NOMO-1 (cell line): ENCODE measurements around the gene MBP.
A peak's percentile ranks its signal among the peaks of the same experiment; 100 is the strongest.
"Not testable (repeated sequence)": the region's sequence is repeated elsewhere in the genome, so short reads cannot be mapped to it uniquely, and the experiment has no call there.

Source experiments
- DNase-seq, 2 experiments: peaks; one replicate each; lab custom pipeline; 2025; ENCODE audit not compliant: unreplicated experiment in 2 of 2; lab: John Stamatoyannopoulos, UW

The MBP gene

GRCh38 chr18:77035380-77036187 lies 97.0 kb downstream of the MBP start:
- no peak for DNase-seq

- no peak for DNase-seq
Measured at GRCh38 chr18:77033575-77033974, 99.0 kb downstream of the MBP start.

- no peak for DNase-seq
Measured at GRCh38 chr18:77032181-77032701, 100.3 kb downstream of the MBP start.

GRCh38 chr18:77031662-77032061 lies 100.9 kb downstream of the MBP start:
- DNase-seq: no peak

- no peak for DNase-seq
Measured at GRCh38 chr18:77030201-77030600, 102.4 kb downstream of the MBP start.

GRCh38 chr18:77025831-77026363 lies 106.7 kb downstream of the MBP start:
- no peak for DNase-seq

DNA sequence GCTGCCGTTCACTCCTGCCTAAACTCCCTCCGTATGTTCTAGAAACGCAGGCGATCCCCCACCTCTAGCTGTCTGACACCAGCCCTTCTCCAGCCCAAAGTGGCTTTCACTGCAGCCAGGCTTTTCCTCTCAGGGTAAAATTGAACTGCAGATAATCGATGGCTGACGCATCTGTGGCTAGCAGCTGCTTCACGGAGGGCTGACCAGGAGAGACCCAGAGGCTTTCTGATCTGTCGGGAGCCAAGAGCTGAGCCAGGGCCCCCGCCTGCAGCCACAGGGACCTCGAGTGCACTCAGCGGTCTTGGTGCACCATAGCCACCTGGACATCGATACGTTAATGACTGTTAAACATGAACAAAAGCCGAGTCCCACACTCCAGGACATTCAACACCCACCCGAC lies 107.5 kb downstream of the MBP start:
- DNase-seq: no peak

DNA sequence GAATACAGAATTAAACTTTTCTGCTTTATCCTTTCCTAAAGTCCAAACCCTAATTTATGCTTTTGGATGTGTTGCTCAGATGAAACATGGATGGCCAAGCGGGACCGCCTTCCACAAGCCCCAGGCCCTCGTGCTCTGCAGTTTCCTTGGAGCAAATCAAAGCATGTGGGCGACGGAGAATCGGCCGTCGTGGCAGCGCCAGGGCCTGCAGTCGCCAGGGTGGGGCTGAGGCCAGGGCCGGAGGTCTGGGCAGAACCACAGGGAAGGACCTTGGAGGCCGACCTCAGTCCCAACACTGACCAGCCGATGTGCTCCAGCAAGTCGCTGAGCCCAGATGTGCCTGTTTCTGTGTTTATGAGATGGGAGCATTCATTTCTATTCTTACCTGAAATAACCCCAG lies 108.1 kb downstream of the MBP start:
- DNase-seq: no peak

GRCh38 chr18:77023102-77023782 lies 109.3 kb downstream of the MBP start:
- DNase-seq: no peak

DNA sequence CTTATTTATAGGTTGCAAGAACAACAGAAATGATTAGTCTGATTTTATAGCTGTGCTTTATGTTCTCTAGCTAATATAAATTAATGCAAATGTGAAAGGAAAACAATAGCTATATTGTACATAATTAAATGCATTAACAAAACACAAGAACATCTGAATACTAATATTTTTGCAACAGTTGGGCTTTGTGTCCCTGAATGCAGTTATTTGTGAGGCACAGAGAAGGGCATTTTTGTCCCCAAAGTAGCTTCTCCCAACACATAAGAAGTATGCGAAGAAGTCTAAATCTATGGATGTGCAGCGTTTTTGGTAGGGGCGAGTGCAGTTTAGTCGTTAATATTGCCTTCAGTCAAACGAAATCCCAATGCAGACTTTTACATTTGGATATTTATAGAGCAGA lies 110.0 kb downstream of the MBP start:
- no peak for DNase-seq

DNA sequence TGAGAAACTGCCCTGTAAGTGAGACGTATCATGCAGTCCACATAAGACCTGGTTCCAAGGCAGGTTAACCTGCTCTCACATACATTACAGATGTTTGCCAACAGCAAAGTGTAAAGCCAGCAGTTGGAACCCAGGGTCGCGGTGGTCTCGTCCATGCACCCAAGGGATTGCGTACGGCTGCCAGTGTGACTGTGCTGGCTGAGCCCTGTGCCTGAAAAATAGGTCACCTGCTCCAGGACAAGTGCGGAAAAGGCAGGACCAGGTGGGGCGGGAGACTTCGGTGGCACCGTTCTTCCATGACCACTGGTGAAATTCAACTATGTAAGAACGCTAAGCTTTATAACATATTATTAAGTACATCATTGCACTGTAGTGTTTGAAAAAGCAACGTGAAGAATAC lies 110.5 kb downstream of the MBP start:
- DNase-seq: no peak

DNA sequence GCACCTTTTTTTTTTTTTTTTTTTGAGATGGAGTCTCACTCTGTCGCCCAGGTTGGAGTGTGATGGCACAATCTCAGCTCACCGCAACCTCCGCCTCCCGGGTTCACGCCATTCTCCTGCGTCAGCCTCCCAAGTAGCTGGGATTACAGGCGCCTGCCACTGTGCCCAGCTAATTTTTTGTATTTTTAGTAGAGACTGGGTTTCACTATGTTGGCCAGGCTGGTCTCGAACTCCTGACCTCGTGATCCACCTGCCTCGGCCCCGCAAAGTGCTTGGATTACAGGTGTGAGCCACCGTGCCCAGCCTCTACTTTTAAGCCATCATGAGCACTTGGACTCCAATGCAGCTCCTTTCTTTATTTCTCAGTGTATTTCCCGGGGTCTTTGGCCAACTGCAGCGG lies 111.1 kb downstream of the MBP start:
- not testable (repeated sequence) for DNase-seq

DNA sequence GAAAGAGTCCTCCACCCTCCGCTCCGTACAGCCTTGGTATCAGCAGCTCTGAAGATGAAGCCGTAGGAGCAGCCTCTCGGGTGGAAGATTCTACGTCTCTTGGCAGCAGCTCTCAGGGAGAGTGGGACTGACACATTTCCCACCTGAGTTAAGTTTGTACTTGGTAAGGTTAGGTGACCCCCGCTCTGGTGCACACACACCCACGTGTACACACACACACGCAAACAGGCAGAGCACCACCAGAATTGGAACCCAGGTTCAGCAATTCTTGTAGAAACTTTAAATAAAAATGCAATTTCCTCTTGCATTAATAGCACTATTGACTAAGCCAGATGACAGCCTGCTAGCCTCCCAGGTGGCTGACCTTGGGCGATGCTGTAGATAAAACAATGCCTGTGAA lies 111.5 kb downstream of the MBP start:
- DNase-seq: no peak

- DNase-seq: no peak
Measured at GRCh38 chr18:77020561-77020960, 112.0 kb downstream of the MBP start.

DNA sequence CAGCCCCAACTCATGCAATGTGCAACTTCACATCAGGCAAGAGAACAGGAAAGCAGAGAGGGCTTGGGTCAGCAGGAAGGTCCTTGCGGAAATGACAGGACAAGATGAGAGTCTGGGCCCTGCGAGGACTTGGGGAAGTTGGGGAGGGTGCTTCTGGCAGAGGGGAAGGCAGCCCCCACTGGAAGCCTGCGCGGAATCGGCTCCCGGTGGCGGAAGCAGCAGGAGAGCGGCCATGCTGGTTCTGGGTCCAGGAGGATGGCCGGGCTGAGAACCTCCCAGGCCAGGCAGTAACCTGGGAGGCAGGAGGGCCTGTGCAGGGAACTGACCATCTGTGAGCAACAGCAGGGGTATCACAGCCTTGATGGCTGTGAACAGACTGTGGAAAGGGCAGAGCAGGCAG lies 112.9 kb downstream of the MBP start:
- DNase-seq: no peak

GRCh38 chr18:77018650-77019049 lies 113.9 kb downstream of the MBP start:
- DNase-seq: not testable (repeated sequence)

DNA sequence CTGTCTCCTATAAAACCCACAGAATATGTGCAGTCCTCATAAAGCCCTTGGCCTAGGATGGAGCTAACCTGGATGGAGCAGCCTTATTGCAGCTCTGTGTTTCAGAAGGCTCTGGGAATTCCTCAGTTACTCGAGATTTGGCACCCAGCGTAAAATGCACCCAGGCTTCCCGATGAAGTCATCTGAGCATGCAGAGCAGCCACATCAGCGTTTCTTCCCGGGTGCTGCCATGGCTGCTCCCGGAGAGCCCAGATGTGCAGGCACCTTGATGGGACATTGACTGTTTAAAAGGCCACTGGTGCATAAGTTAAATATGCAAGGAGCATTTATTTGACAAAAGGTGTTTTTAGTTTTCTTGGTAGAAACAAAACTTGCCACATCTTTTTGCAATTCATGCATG lies 115.2 kb downstream of the MBP start:
- no peak for DNase-seq

GRCh38 chr18:77016936-77017335 lies 115.6 kb downstream of the MBP start:
- DNase-seq: no peak

DNA sequence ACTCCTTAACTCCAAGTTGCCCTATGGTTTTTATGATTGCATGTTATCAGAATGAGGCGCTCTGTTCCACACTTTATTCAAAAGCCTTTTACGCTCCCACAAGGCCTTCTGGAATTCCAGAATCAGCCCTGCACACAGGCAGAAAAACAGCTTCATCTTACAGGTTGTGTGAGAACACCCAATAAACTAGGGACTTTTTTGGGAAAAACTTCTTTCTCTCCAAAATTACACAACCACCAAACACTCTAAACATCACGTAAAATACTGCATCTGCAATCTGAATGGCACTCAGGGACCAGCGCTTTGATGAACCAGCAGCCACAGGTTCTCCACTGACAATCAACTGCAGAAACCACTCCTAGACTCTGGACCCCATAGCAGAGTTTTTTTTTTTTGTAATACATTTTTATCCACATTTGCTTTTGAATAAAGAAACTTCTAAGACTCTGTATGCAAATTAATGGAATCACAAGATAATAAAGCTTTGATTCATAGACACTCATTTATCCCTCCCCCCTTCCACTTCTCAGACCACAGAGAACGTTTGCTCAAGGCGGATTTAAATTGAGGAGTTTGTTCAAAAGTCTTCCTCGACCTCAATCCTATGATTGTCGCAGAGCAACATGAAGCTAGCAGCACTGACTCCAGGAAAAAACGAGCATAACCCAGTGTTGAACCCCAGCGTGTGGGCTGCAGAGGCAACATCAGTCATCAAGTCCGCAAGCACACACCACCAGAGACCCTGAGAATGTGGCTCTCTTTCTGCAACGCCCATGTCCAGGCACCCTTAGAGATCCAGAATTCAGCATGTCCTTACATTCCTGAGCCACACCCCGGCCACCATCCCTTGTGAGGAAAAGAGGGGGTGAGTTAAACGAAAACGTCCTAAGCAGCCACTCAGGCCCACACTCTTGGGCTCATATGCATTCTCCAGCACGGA lies 116.5 kb downstream of the MBP start:
- no peak for DNase-seq

DNA sequence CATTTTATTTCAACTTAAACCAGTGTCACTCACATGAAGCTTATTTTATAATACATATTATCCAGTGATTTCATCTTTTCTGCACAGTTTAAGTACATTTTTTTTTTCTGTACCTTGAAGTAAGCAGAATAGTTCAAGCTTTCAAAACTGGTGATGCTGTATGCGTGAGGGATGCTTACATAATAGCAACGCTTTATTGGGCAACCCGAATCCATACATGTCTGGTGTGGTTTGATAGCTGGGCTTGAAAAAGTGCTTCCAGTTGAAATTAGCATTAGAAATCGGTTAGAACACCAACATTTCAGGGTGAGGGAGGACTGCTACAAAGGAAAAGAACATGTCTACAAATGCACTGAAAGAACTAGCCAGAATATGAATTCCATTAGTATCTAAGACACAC lies 117.4 kb downstream of the MBP start:
- DNase-seq: peak; percentile 28 to 66

DNA sequence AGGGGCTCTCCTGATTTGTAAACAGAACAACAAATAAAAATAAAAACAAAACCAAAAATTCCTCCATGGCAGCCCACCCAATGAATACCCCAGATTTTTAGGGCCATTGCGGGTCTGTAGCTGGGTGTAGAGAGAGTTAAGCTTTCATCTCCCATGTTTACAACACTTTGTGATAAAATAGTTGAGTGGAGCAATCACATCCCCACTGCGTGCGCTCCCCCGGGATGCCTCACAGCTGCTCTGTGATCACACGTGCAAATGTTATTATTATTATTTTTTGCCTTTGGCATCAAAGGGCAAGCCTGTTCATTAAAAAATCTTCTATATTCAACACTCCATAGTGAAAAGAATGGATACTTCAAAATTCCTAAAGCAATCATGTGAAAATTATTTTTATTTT lies 118.0 kb downstream of the MBP start:
- no peak for DNase-seq
